UCSD-AML1 (cell line): ENCODE data around the gene CD80.
A peak's percentile ranks its signal among the peaks of the same experiment; 100 is the strongest.
"Not testable (repeated sequence)": the region's sequence is repeated elsewhere in the genome, so short reads cannot be mapped to it uniquely, and the experiment has no call there.

ENCODE experiments used
- DNase-seq: peaks from one replicate; lab custom pipeline; 2025; ENCODE audit not compliant: unreplicated experiment; lab: John Stamatoyannopoulos, UW

Gene CD80

GRCh38 chr3:119559441-119559963 is at the start of gene CD80:
TSS of gene CD80 (minus strand) at chr3:119559614. CDS start at chr3:119557728, 1,886 bp downstream.
- DNase-seq, result peak; percentile 58

GRCh38 chr3:119608405-119609000 is 49.1 kb upstream of the CD80 start:
- no peak for DNase-seq

- no peak for DNase-seq
Measured at GRCh38 chr3:119604878-119605277, 45.5 kb upstream of the CD80 start.

GRCh38 chr3:119602676-119603075 is 43.3 kb upstream of the CD80 start:
- DNase-seq, result no peak

- DNase-seq, result no peak
Measured at GRCh38 chr3:119601154-119601553, 41.7 kb upstream of the CD80 start.

- peak; percentile 74 for DNase-seq
Measured at GRCh38 chr3:119600732-119601131, 41.3 kb upstream of the CD80 start.

GRCh38 chr3:119599558-119600174 is 40.3 kb upstream of the CD80 start:
- no peak for DNase-seq

GRCh38 chr3:119598410-119599098 is 39.1 kb upstream of the CD80 start:
- no peak for DNase-seq

GRCh38 chr3:119597548-119598288 is 38.3 kb upstream of the CD80 start, which contains the start of gene PLA1A:
TSS of gene PLA1A (plus strand) at chr3:119597885. CDS start at chr3:119597914, 29 bp downstream.
- DNase-seq, result no peak

- DNase-seq, result no peak
Measured at GRCh38 chr3:119596398-119596797, 37.0 kb upstream of the CD80 start.

- peak; percentile 19 for DNase-seq
Measured at GRCh38 chr3:119595639-119596334, 36.4 kb upstream of the CD80 start.

GRCh38 chr3:119594929-119595328 is 35.5 kb upstream of the CD80 start:
- not testable (repeated sequence) for DNase-seq

- no peak for DNase-seq
Measured at GRCh38 chr3:119594066-119594465, 34.7 kb upstream of the CD80 start.

GRCh38 chr3:119592861-119593260 is 33.4 kb upstream of the CD80 start:
- no peak for DNase-seq

- DNase-seq, result no peak
Measured at GRCh38 chr3:119590706-119591105, 31.3 kb upstream of the CD80 start.

- DNase-seq, result peak; percentile 26
Measured at GRCh38 chr3:119589102-119589773, 29.8 kb upstream of the CD80 start.

GRCh38 chr3:119588112-119588511 is 28.7 kb upstream of the CD80 start:
- DNase-seq, result peak; percentile 43

GRCh38 chr3:119586733-119587172 is 27.3 kb upstream of the CD80 start:
- no peak for DNase-seq

- DNase-seq, result no peak
Measured at GRCh38 chr3:119585856-119586570, 26.6 kb upstream of the CD80 start.
